IPS DF 19.7 (cell line): ENCODE results near the gene DENND1B.
"Not testable (repeated sequence)": the region's sequence is repeated elsewhere in the genome, so short reads cannot be mapped to it uniquely, and the experiment has no call there.

ENCODE experiments used
- DNase-seq: peaks from one replicate; pipeline ENCODE4 v3.0.0-alpha.2; 2013; ENCODE audit warnings: low read depth, low spot score

DENND1B gene

DNA sequence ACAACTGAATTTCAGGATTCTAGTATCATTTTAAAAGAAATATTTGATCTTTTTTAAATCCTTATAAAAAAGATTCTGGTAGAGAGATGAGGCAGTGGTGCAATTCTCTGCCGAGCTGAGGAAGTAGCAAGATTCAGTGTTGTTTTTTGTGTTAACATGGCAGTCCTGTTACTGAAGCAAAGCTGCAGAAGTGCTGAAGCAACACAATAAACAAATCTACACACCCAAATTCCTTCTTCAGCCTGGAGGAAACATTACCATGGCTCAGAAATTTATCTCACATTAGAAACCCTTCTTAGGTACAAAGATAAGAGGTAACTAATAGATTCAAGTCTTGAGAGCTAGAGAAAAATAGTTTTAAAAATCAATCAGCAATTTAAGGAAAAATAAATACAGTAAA, 216.0 kb downstream of the DENND1B start:
- no peak for DNase-seq

DNA sequence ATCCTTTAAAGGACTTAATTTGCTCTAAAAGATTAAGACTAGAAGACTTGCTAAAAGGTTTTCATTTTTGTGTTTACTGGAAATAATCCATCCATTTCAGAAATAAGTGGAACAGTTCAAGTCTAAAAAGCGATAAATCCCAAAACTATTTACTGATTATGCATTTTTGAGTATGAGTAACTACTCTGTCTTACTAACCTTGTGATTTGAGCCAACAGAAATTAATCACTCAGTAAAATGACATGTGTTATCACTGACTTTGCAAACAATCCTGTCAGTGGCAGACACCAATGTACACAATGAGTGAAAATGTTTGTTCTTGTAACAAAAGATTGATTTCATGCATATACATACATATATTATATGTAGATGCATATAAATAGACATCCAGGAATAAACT, 218.0 kb downstream of the DENND1B start:
- no peak for DNase-seq

DNA sequence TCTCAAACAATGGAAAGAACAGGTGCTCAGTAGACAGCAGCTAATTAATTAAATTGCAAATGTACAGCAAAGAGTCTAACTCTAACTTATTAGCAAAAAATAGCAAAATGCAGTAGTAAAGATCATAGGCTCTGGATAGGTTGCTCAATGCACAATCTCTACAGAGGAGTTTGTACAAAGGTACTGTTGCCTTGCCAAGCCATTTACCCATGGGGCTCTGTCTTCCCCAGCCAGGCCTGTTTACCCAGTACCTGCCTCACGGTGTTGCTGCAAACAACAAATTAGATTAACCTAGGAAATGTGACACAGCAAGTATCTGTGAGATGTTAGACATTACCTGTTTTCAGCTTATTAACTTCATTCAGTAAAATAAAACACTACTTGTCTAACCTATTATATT, 222.0 kb downstream of the DENND1B start:
- DNase-seq, result no peak

DNA sequence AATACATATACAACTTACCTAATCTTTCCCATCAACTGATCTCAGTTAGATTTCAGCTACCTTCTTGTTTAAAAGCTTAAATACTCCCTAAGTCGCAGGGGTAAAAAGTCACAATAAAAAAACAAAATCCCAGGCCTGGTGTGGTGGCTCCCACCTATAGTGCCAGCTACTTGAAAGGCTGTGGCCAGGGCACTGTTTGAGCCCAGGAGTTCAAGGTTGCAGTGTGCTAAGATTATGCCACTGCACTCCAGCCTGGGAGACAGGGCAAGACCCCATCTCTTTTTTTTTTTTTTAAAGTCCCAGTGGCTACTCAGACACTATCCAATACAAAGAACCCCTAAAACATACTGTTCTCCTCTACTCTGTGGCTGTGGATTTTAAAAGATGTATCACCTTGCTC, 228.3 kb downstream of the DENND1B start:
- DNase-seq, result no peak

DNA sequence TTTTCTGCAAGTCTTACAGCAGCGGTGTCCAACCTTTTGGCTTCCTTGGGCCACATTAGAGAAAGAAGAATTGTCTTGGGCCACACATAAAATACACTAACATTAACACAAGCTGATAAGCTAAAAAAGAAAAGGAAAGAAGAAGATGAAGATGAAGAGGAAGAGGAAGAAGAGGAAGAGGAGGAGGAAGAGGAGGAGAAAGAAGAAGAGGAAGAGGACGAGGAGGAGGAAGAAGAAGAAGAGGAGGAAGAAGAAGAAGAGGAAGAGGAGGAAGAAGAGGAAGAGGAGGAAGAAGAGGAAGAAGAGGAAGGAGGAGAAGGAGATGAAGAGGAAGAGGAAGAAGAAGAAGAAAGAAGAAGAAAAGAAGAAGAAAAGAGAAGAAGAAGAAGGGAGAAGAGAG, 230.7 kb downstream of the DENND1B start:
- DNase-seq, result no peak

GRCh38 chr1:197544130-197544529, 231.2 kb downstream of the DENND1B start:
- no peak for DNase-seq

GRCh38 chr1:197541411-197541810, 233.9 kb downstream of the DENND1B start:
- DNase-seq, result no peak

DNA sequence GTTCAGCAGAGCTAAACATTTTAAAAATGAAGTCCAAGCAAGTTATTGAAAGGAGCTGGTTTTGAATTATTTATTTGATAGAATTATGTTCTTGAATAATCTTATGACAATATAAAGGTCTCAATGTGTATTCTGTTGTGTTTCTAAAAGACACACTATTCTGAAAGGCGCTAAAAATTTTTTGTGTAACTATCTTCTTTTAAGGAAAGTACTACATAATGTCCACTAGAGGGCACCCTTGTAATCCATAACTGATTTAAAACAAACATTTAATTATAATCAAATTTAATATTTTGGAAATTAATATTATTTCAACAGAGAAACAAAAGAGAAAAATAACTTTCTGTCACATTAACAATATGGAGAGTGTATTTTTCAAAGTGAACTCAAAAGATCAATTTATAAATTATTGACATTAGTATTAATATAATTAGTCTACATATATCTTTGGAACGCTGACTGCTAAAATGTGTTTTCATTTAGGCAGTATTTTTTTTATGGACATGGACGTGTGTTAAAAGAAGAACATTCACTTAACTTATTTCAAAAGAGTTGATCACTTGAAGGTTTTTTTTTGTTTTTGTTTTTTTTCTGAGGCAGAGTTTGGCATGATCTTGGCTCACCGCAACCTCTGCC, 248.4 kb downstream of the DENND1B start:
- DNase-seq, result no peak

GRCh38 chr1:197521118-197521739, 254.1 kb downstream of the DENND1B start:
- DNase-seq, result no peak

DNA sequence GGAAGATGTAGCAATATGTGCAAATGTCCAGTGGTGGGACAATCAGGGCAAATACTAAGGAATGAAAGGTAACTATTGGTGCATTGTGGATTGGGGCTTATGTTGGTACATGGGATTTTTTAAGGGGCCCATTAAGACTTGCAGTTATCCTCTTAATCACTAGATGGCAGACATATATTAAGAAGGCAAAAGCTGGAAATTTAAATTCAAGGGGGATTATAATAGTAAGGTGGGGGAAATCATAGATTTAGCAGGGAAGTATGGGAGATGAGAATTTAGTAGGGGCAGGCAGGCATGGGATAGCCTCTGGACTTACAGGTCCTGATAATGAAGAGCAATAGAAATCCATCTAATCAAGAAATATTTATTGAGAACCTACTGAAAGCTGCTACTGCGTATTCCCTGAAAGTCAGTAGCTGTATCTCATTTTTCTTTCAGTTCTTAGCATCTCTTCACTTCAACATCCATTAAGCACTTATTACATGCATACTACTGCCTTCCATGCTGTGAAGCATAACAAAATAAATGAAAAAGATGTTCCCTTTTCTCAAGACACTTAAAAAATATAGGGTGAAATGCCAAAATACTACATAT, 255.4 kb downstream of the DENND1B start:
- DNase-seq, result no peak

- no peak for DNase-seq
Measured at GRCh38 chr1:197515421-197515820, 259.9 kb downstream of the DENND1B start.

GRCh38 chr1:197510691-197511378, 264.4 kb downstream of the DENND1B start:
- DNase-seq, result no peak

- DNase-seq, result no peak
Measured at GRCh38 chr1:197496722-197497121, 278.6 kb downstream of the DENND1B start.

- DNase-seq, result not testable (repeated sequence)
Measured at GRCh38 chr1:197491505-197491904, 283.8 kb downstream of the DENND1B start.

- DNase-seq, result no peak
Measured at GRCh38 chr1:197486946-197487345, 288.3 kb downstream of the DENND1B start.

DNA sequence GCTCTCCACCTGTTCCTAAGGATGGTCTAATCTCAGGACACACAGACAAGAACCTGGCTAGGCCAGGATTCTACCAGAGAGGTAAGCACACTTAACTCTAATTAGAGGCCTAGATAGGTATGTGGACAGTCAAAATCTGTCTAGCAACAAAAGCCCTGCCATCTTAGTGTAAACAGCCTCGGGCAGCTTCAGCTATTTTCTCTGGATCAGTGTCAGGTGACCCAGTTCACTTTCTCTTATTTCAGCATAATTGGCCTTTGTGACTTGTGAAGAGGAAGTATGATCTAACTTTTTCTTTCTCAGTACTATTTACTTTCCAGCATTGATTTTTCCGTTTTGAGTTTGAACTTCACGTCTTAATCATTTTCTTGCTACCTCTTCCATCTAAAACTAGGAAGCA, 289.5 kb downstream of the DENND1B start:
- no peak for DNase-seq

GRCh38 chr1:197481101-197481500, 294.2 kb downstream of the DENND1B start:
- DNase-seq, result no peak

DNA sequence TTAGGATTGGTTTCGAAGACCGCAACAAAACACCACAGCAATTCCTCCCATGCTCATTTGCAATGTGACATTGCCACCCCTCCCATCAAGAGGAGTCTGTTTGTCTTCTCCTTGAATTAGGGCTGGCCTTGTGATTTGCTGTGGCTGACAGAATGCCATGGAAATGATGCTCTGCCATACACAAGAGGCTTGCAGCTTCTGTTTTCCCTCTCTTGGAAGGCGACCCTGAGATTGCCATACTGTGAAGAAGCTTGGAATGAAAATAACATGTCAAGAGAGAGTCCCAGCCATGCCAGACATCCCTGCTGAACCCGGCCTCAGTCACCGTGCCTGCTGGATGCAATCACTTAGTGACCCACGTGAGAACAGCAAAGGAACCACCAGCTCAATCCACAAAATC, 294.8 kb downstream of the DENND1B start:
- no peak for DNase-seq

- DNase-seq, result no peak
Measured at GRCh38 chr1:197472141-197472540, 303.1 kb downstream of the DENND1B start.

DNA sequence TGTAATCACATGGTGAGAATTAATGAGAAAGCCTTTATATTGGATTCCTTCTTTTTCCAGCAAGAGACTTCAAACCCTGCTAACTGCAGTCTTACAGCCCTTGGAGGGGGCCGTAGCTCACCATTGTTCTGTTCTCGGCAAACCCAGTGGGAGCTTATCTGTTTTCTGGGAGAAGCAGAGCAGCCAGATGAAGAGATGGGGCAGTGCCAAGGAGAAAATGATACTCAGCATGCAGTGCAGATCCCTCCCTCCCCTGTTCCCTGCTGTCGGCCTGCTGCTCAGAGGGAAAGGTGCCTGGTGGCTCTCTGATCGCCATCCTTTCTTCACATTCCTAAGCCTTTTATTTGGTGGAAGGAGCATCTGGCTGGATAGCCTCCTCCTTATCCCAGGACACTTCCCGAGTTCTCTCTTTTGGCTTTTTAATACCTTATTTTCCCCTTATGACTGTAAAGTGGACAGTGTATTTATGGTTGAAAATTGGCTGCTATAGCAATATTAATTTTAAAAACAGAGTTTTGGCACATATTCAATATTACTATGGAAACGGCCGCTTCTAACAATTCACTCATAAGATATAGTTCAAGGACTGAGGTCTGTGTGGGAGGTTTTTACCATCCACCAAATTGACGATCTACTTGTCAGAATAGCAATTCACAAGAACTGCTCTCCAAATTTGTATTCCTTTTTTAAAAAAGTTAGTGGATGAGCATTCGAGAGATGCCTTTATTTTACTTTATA, 303.9 kb downstream of the DENND1B start:
- no peak for DNase-seq

DNA sequence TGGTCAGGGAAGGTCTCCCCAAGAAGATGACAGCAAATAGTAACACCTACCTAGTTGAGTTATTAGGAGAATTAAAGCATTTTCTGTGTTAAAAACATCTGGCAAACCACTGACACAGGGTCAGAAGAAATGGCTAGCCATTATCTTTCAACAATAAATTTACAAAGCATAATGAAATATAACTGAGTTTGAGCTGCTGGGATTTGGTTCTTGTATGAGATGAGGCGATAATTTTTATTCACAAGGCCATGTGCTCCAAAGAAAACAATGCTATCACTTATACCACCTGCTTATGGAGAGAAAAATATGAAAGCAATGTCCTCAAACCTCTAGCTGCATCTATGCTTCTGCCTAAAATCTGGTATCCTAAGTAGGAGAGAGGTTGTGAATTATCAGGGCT, 304.9 kb downstream of the DENND1B start:
- no peak for DNase-seq

- no peak for DNase-seq
Measured at GRCh38 chr1:197469620-197470210, 305.6 kb downstream of the DENND1B start.
